HG03103 (cell line): ENCODE results near the gene TSPAN5.
A peak's percentile ranks its signal among the peaks of the same experiment; 100 is the strongest.
"Not testable (repeated sequence)": the region's sequence is repeated elsewhere in the genome, so short reads cannot be mapped to it uniquely, and the experiment has no call there.

Experiments used
- ATAC-seq: cut with Tn5 transposase; IDR thresholded peaks from one replicate; pipeline ENCODE4 v1.9.1; 2021; ENCODE audit warnings: low read depth; ENCODE audit not compliant: unreplicated experiment

TSPAN5 gene

GRCh38 chr4:98476891-98477290, 181.5 kb downstream of the TSPAN5 start:
- ATAC-seq = no peak

- ATAC-seq = no peak
Observed at GRCh38 chr4:98474408-98474844, 184.0 kb downstream of the TSPAN5 start.

- no peak for ATAC-seq
Observed at GRCh38 chr4:98473046-98473445, 185.4 kb downstream of the TSPAN5 start.

- no peak for ATAC-seq
Observed at GRCh38 chr4:98470831-98471230, 187.6 kb downstream of the TSPAN5 start.

GRCh38 chr4:98470366-98470765, 188.0 kb downstream of the TSPAN5 start:
- ATAC-seq = no peak

GRCh38 chr4:98469771-98470170, 188.6 kb downstream of the TSPAN5 start:
- no peak for ATAC-seq

- no peak for ATAC-seq
Observed at GRCh38 chr4:98468709-98469108, 189.7 kb downstream of the TSPAN5 start.

GRCh38 chr4:98467627-98468072, 190.8 kb downstream of the TSPAN5 start:
- peak; percentile 97 for ATAC-seq

- ATAC-seq = no peak
Observed at GRCh38 chr4:98466868-98467599, 191.4 kb downstream of the TSPAN5 start.

GRCh38 chr4:98462487-98462886, 195.9 kb downstream of the TSPAN5 start:
- ATAC-seq = no peak

GRCh38 chr4:98461121-98461865, 197.1 kb downstream of the TSPAN5 start:
- ATAC-seq = not testable (repeated sequence)

- not testable (repeated sequence) for ATAC-seq
Observed at GRCh38 chr4:98457422-98457821, 201.0 kb downstream of the TSPAN5 start.

- no peak for ATAC-seq
Observed at GRCh38 chr4:98452091-98452490, 206.3 kb downstream of the TSPAN5 start.

- ATAC-seq = no peak
Observed at GRCh38 chr4:98448908-98449307, 209.5 kb downstream of the TSPAN5 start.

GRCh38 chr4:98447648-98448047, 210.8 kb downstream of the TSPAN5 start:
- no peak for ATAC-seq

- ATAC-seq = peak; percentile 80
Observed at GRCh38 chr4:98446499-98447375, 211.7 kb downstream of the TSPAN5 start.

- no peak for ATAC-seq
Observed at GRCh38 chr4:98444371-98444770, 214.0 kb downstream of the TSPAN5 start.

GRCh38 chr4:98434816-98435215, 223.6 kb downstream of the TSPAN5 start:
- ATAC-seq = no peak

GRCh38 chr4:98433691-98434090, 224.7 kb downstream of the TSPAN5 start:
- no peak for ATAC-seq

GRCh38 chr4:98430708-98431403, 227.6 kb downstream of the TSPAN5 start:
- no peak for ATAC-seq
